ENCODE measurements around the gene PLGLB2. TPM values are rescaled to one million over a fixed set of nuclear protein-coding genes. Genes with fewer than 3 reads are reported as not detected.

PLGLB2 gene
- total RNA-seq, 6 experiments from 2014 or later, result 0.85 to 1.7 (median 1.3) TPM; not detected in 1

Other genes starting within 250 kb of the PLGLB2 start
- 1 to 10 TPM in 2 of 6 experiments, under 1 TPM in 4; 0.27 to 2.5 (median 0.58) TPM for gene RGPD2, start 77.7 kb downstream of the PLGLB2 start, total RNA-seq (2021; fragmentation: NEBNext Ultra II Directional; extraction: Animal tissue kit (Norgen Biotek cat#: 25700))